Lower leg skin (tissue), 3 donors: Measurements from ENCODE around the gene SUPT5H.

Experiments used
- POLR2A ChIP-seq, 2 donors: fragments of 450-650 bp; IDR thresholded peaks; one replicate each; pipeline ENCODE4 v1.6.1; 2016 to 2017; ENCODE audit warnings: antibody characterized with exemption in 2 of 2, mild to moderate bottlenecking in 1 of 2, moderate library complexity in 1 of 2
- TF ChIP-seq, protein P1 (sequence below), 3 donors: fragments of 450-650 bp; IDR thresholded peaks; one replicate each; pipeline ENCODE4 v1.5.1; 2016; ENCODE audit warnings: antibody characterized with exemption in 3 of 3, mild to moderate bottlenecking in 3 of 3, moderate library complexity in 2 of 3

GRCh38 chr19:39469567-39469966, 24.2 kb downstream of the SUPT5H start:
- no peak for TF ChIP-seq POLR2A (IDR thresholded peaks at IDR 0.05)
- TF ChIP-seq, protein P1, sequence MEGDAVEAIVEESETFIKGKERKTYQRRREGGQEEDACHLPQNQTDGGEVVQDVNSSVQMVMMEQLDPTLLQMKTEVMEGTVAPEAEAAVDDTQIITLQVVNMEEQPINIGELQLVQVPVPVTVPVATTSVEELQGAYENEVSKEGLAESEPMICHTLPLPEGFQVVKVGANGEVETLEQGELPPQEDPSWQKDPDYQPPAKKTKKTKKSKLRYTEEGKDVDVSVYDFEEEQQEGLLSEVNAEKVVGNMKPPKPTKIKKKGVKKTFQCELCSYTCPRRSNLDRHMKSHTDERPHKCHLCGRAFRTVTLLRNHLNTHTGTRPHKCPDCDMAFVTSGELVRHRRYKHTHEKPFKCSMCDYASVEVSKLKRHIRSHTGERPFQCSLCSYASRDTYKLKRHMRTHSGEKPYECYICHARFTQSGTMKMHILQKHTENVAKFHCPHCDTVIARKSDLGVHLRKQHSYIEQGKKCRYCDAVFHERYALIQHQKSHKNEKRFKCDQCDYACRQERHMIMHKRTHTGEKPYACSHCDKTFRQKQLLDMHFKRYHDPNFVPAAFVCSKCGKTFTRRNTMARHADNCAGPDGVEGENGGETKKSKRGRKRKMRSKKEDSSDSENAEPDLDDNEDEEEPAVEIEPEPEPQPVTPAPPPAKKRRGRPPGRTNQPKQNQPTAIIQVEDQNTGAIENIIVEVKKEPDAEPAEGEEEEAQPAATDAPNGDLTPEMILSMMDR (IDR thresholded peaks at IDR 0.05): no peak
